Neural cell (in vitro differentiated cells): ENCODE data around the gene LRRN3. TPM values are rescaled to one million over a fixed set of nuclear protein-coding genes. Genes with fewer than 3 reads are reported as not detected.

Source experiments
- H2AFZ ChIP-seq: fragments of 200-600, 300-800 bp; sonication (generic), shearing (Covaris generic); 2 replicates; pipeline ENCODE4 v1.6.0; 2014; ENCODE audit warnings: low read depth, mild to moderate bottlenecking, antibody characterized with exemption, low read length, moderate library complexity
- H3F3A ChIP-seq: fragments of 200-600 bp; shearing (Covaris generic); 2 replicates; pipeline ENCODE4 v1.6.1; 2016; ENCODE audit warnings: mild to moderate bottlenecking, moderate library complexity, mixed read lengths, antibody characterized with exemption, low read length; ENCODE audit not compliant: insufficient read depth, poor library complexity, severe bottlenecking
- H3K27ac ChIP-seq: fragments of 200-600, 300-800 bp; sonication (generic), shearing (Covaris generic); 2 replicates; pipeline ENCODE4 v1.5.1; 2014; ENCODE audit warnings: mild to moderate bottlenecking, low read length, moderate library complexity
- H3K27me3 ChIP-seq: fragments of 300-800, 200-600 bp; sonication (generic), shearing (Covaris generic); 2 replicates; pipeline ENCODE4 v1.6.0; 2014; ENCODE audit warnings: mild to moderate bottlenecking, low read depth, low read length, moderate library complexity; ENCODE audit not compliant: insufficient read depth
- H3K36me3 ChIP-seq: fragments of 300-800, 200-600 bp; sonication (generic), shearing (Covaris generic); 2 replicates; pipeline ENCODE4 v1.5.1; 2014; ENCODE audit warnings: mild to moderate bottlenecking, antibody characterized with exemption, low read length, moderate library complexity; ENCODE audit not compliant: insufficient read depth
- H3K4me2 ChIP-seq: fragments of 300-800, 200-600 bp; sonication (generic), shearing (Covaris generic); 2 replicates; pipeline ENCODE4 v1.6.0; 2014; ENCODE audit warnings: mild to moderate bottlenecking, low read length
- H3K4me3 ChIP-seq: fragments of 300-800, 200-600 bp; sonication (generic), shearing (Covaris generic); 2 replicates; pipeline ENCODE4 v1.5.1; 2014; ENCODE audit warnings: mild to moderate bottlenecking, low read length, moderate library complexity
- H3K79me2 ChIP-seq: fragments of 200-600 bp; shearing (Covaris generic); replicated peaks from 2 replicates; pipeline ENCODE4 v1.6.0; 2014; ENCODE audit warnings: mild to moderate bottlenecking, low read length, moderate library complexity; ENCODE audit not compliant: insufficient read depth
- H3K9ac ChIP-seq: fragments of 300-800, 200-600 bp; sonication (generic), shearing (Covaris generic); 2 replicates; pipeline ENCODE4 v1.6.1; 2016; ENCODE audit warnings: mild to moderate bottlenecking, low read length, mixed read lengths
- H3K9me2 ChIP-seq: fragments of 200-600 bp; shearing (Covaris generic); 2 replicates; pipeline ENCODE4 v1.6.1; 2016; ENCODE audit warnings: mild to moderate bottlenecking, low read length, mixed read lengths; ENCODE audit not compliant: insufficient read depth
- H3K9me3 ChIP-seq: fragments of 200-600, 300-800 bp; sonication (generic), shearing (Covaris generic); 2 replicates; pipeline ENCODE4 v1.6.1; 2016; ENCODE audit warnings: mild to moderate bottlenecking, mixed run types, low read length, moderate library complexity, mixed read lengths
- H4K20me1 ChIP-seq: fragments of 200-600 bp; shearing (Covaris generic); 2 replicates; pipeline ENCODE4 v1.6.1; 2016; ENCODE audit warnings: mild to moderate bottlenecking, mixed run types; ENCODE audit not compliant: insufficient read depth
- CTCF ChIP-seq: fragments of 450-650 bp; IDR thresholded peaks from 2 replicates; pipeline ENCODE4 v1.5.1; 2014; ENCODE audit warnings: antibody characterized with exemption, mild to moderate bottlenecking, moderate library complexity; ENCODE audit not compliant: poor library complexity, severe bottlenecking
- EP300 ChIP-seq: fragments of 450-650 bp; conservative IDR thresholded peaks from 2 replicates; pipeline ENCODE4 v1.6.1; 2014; ENCODE audit warnings: antibody characterized with exemption, mild to moderate bottlenecking, moderate library complexity; ENCODE audit not compliant: poor library complexity, severe bottlenecking
- EZH2 ChIP-seq: fragments of 200-600, 300-800 bp; shearing (Covaris generic), sonication (generic); IDR thresholded peaks from 2 replicates; pipeline ENCODE4 v1.6.1; 2014; ENCODE audit warnings: antibody characterized with exemption, low read length, borderline replicate concordance, mild to moderate bottlenecking; ENCODE audit not compliant: insufficient read depth, poor library complexity, severe bottlenecking
- MXI1 ChIP-seq: fragments of 450-650 bp; conservative IDR thresholded peaks from 2 replicates; pipeline ENCODE4 v1.6.1; 2014; ENCODE audit warnings: antibody characterized with exemption, mild to moderate bottlenecking; ENCODE audit not compliant: poor library complexity, severe bottlenecking
- POLR2AphosphoS5 ChIP-seq: IDR thresholded peaks from 2 replicates; pipeline ENCODE4 v1.6.1; 2012
- RAD21 ChIP-seq: fragments of 450-650 bp; conservative IDR thresholded peaks from 2 replicates; pipeline ENCODE4 v1.6.1; 2014; ENCODE audit warnings: antibody characterized with exemption, mild to moderate bottlenecking, moderate library complexity
- REST ChIP-seq: IDR thresholded peaks from 2 replicates; pipeline ENCODE4 v1.6.1; 2012; ENCODE audit warnings: borderline replicate concordance
- SMC3 ChIP-seq: fragments of 450-650 bp; conservative IDR thresholded peaks from 2 replicates; pipeline ENCODE4 v1.6.1; 2014; ENCODE audit warnings: antibody characterized with exemption, mild to moderate bottlenecking, moderate library complexity; ENCODE audit not compliant: poor library complexity
- TAF1 ChIP-seq: IDR thresholded peaks from 2 replicates; pipeline ENCODE4 v1.6.1; 2012; ENCODE audit warnings: low read depth
- polyA plus RNA-seq: library from polyadenylated mRNA; depleted of rRNA; stranded (reverse); fragments of >200 nt; gene quantifications from 2 replicates; pipeline ENCODE4 v1.2.3, GENCODE V29; 2014

The LRRN3 gene
- polyA plus RNA-seq, 1 donor from 2014 or later = 138 TPM

GRCh38 chr7:111101856-111102646 is 11.1 kb downstream of the LRRN3 start:
- no peak overlapping the region for H3K4me2 ChIP-seq
- H3K27ac ChIP-seq = no peak overlapping the region
- no peaks in the 10 kb centered on the region for H3K9me2 ChIP-seq
- TF ChIP-seq EP300 (no peak), POLR2AphosphoS5 (no peak), REST (no peak), RAD21 (no peak), TAF1 (no peak)
- peaks cover 59% of the 10 kb centered on the region for H3K79me2 ChIP-seq
- H3K27me3 ChIP-seq = no peaks in the 10 kb centered on the region
- H3K4me3 ChIP-seq = no peak overlapping the region
- H3K9ac ChIP-seq = no peak overlapping the region
- no peaks in the 10 kb centered on the region for H3K9me3 ChIP-seq
- no peaks in the 10 kb centered on the region for H3F3A ChIP-seq
- H2AFZ ChIP-seq = no peak overlapping the region
- H3K36me3 ChIP-seq = peaks cover 16% of the 10 kb centered on the region
- H4K20me1 ChIP-seq = no peaks in the 10 kb centered on the region

GRCh38 chr7:111103136-111103535 is 12.2 kb downstream of the LRRN3 start:
- Histone ChIP-seq H3F3A (no peaks in the 10 kb centered on the region), H3K9ac (no peak overlapping the region), H3K4me2 (no peak overlapping the region)

More at GRCh38 chr7:111103136-111103535, 12.2 kb downstream of the LRRN3 start:
- Histone ChIP-seq H3K9me3 (no peaks in the 10 kb centered on the region), H4K20me1 (no peaks in the 10 kb centered on the region), H3K9me2 (no peaks in the 10 kb centered on the region), H2AFZ (no peak overlapping the region), H3K79me2 (peaks cover 48% of the 10 kb centered on the region), H3K4me3 (no peak overlapping the region), H3K27me3 (no peaks in the 10 kb centered on the region), H3K36me3 (peaks cover 12% of the 10 kb centered on the region), H3K27ac (no peak overlapping the region)
- TF ChIP-seq EZH2 = no peak
- TF ChIP-seq MXI1 = no peak
- TF ChIP-seq CTCF = no peak
- no peak for TF ChIP-seq EP300
- TF ChIP-seq RAD21 = no peak
- no peak for TF ChIP-seq TAF1
- no peak for TF ChIP-seq SMC3
- TF ChIP-seq REST = no peak
- no peak for TF ChIP-seq POLR2AphosphoS5
